ENCODE measurements around the gene SYCP2L. TPM values are rescaled to one million over a fixed set of nuclear protein-coding genes. Genes with fewer than 3 reads are reported as not detected.
"Not testable (repeated sequence)": the region's sequence is repeated elsewhere in the genome, so short reads cannot be mapped to it uniquely, and the experiment has no call there.

The SYCP2L gene
- total RNA-seq, 1 donor from 2014 or later = 1.00 TPM

- intact Hi-C loops (cut with DNase I) = no loop called here
- DNase-seq (ENCODE audit: low spot score) = no peak
These were observed 11.8 kb upstream of the SYCP2L start for GRCh38 chr6:10875026-10875425.

DNA sequence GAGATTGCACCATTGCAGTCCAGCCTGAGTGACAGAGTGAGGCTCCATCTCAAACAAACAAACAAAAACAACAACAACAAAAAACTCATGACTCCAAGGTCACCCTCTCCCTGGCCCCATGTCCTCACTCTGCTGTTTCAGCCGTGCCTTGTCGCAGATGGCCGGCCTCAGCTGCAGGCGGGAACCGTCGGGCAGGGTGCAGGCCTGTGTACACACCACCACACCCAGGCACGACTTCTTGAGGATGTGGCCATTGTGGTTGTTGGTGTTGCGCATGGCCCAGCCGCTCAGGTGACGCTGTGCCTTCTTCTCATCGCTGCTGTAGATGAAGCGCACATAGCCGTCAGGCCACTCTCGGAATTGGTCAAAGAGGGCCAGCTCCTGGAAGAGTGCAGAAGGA is 9.8 kb upstream of the SYCP2L start:
- intact Hi-C loops (cut with DNase I) = no loop called here
- DNase-seq (ENCODE audit: low spot score) = no peak

- intact Hi-C loops (cut with DNase I) = no loop called here
These were observed 9.0 kb upstream of the SYCP2L start for GRCh38 chr6:10877871-10878270.

GRCh38 chr6:10880366-10880765 is 6.5 kb upstream of the SYCP2L start:
- intact Hi-C loops (cut with DNase I) = no loop called here
- DNase-seq (ENCODE audit: low spot score) = no peak

More at GRCh38 chr6:10877871-10878270, 9.0 kb upstream of the SYCP2L start:
- DNase-seq (ENCODE audit: low spot score) = no peak

GRCh38 chr6:10882253-10882630 is 4.6 kb upstream of the SYCP2L start:
- DNase-seq (ENCODE audit: low spot score); intact Hi-C loops (cut with DNase I): not testable (repeated sequence)

- intact Hi-C loops (cut with DNase I) = no loop called here
- DNase-seq (ENCODE audit: low spot score) = no peak
These were observed 4.1 kb upstream of the SYCP2L start for GRCh38 chr6:10882657-10883171.

DNA sequence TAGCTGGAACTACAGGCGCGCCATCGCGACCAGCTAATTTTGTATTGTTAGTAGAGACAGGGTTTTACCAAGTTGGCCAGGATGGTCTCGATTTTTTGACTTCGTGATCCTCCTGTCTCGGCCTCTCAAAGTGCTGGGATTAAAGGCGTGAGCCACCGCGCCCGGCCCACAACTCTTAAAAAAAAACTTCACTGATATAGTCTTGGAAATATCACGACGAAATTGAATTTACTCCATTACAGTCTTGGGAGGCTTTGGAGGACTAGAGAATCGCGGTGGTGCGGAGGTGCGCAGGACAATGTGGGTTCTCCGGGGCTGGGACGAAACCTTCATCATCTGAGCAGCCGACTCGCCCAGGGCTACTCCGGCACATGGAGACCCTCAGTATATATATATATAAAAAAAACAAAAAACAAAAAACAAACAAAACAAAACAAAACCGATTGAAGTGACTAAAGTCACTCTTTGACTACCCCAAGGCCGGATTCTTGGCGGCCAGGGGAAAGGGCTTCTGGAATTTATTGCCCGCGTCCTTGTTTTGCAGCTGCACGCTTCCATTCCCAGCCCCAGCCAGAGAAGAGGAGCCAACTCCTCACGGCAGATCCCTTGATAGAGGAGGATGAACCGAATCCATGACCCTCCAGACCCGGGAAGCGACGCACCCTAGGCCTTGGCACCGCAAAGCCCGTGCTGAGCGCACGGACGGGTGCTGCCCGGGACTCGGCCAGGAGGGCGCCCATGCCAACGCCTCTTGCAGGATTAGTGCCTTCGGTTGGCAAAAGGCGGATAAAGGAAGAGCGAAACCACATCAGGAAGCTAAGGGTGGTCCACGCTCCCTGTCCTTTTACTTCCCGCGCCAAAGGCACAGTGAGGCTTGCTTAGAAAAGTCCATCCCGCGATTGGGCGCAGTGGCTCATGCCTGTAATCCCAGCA is 3.3 kb upstream of the SYCP2L start:
- DNase-seq (ENCODE audit: low spot score) = no peak
- intact Hi-C loops (cut with DNase I) = no loop called here

- no peak for DNase-seq (ENCODE audit: low spot score)
- intact Hi-C loops (cut with DNase I) = no loop called here
These were observed 2.4 kb upstream of the SYCP2L start for GRCh38 chr6:10884245-10884972.

- intact Hi-C loops (cut with DNase I) = not testable (repeated sequence)
These were observed 524 bp upstream of the SYCP2L start for GRCh38 chr6:10886365-10886690.

GRCh38 chr6:10890151-10890550 is 3.3 kb downstream of the SYCP2L start:
- DNase-seq (ENCODE audit: low spot score) = no peak
- intact Hi-C loops (cut with DNase I) = no loop called here

More at GRCh38 chr6:10886365-10886690, 524 bp upstream of the SYCP2L start:
- not testable (repeated sequence) for DNase-seq (ENCODE audit: low spot score)

DNA sequence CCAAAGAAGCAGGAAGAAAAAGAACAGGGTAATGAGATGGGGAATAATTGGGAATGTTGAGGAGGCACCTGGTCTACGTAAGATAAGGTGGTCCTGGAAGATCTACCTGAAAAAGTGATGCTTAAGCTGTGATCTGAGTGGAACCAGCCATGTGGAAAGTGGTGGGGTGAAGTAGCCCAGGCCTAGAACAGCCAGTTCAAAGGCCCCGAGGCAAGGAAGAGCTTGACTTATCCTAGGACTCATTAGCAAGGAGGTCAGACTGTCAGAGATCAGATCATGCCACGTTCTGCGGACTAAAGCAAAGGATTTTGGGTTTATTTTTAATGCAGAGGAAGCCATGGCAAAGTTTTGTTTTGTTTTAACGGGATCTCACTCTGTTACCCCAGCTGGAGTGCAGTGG is 5.1 kb downstream of the SYCP2L start:
- intact Hi-C loops (cut with DNase I) = no loop called here
- no peak for DNase-seq (ENCODE audit: low spot score)

DNA sequence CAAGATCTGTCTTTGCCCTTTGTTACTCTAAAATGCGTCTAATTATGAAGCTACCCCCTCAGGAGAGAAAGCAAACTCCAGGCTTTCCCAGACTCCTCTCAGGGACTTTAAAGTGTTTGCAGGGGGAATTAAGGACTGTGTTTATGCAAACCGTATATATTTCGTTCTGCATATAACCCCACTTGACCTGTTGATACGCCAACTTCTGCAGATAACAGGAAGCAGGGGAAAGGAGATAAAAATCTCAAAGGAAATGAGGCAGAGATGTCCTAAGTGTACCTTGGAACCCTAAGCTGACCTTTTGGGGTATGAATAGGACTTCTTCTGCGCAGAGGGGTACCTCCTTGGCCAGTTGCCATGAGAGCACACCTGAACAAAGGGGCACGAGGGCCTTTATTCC is 8.1 kb downstream of the SYCP2L start:
- no peak for DNase-seq (ENCODE audit: low spot score)
- intact Hi-C loops (cut with DNase I) = no loop called here

DNA sequence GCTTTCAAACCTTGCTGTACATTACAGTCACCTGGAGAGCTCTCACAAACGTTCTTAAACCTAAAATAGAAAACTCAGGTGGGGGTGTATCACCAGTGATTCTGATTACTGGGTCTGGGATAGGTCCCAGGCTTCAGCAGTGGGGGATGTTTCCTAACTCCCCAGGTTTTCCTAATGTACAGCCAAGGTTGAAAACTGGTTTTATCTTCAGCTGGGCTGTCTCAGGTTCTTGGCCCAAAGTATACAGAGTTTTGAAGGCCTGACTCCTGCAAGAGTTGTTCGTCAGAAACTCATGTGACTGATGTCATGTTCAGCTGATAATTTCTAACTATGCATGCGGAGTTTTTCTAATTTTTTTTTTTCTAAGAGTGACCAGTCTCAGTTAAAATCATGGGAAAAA is 9.8 kb downstream of the SYCP2L start:
- intact Hi-C loops (cut with DNase I) = no loop called here
- DNase-seq (ENCODE audit: low spot score) = no peak

DNA sequence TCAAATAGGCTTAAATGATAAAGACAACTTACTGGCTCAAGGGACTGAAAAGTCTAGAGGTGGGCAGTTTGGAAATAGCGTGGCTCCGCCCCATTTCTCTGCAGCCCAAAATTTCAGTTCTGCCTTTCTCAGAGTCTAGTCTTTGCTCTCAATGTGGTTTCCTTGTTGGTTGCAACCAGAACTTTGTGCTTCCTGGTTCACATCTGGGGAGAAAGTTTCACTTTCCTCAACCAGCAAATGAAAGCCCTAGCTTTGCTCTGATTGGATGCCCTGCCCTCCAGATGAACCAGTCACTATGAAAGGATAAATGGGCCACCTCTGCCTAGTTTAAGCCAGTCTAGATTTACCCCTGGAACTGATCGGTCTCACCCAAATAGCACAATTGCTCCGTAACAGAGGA is 14.9 kb downstream of the SYCP2L start:
- intact Hi-C loops (cut with DNase I) = no loop called here
- no peak for DNase-seq (ENCODE audit: low spot score)

DNA sequence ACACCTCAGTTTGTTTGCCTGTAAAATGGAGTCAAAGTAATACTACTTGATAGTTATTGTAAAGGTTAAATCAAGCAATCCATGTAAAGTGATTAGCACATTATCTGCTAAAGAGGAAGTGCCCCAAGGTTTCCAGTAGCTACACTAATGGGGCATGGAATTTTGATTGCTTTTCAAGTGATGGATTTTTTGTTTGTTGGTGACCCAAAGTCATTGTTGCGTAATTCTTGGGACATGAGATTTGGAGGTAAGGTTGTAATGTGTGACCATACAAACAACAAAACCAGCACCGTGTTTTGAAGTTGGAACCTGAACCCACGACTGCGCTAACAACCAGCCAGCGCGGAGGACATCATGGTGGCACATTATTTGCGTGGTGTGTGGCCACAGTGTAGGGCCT is 17.2 kb downstream of the SYCP2L start:
- intact Hi-C loops (cut with DNase I) = no loop called here
- no peak for DNase-seq (ENCODE audit: low spot score)

DNA sequence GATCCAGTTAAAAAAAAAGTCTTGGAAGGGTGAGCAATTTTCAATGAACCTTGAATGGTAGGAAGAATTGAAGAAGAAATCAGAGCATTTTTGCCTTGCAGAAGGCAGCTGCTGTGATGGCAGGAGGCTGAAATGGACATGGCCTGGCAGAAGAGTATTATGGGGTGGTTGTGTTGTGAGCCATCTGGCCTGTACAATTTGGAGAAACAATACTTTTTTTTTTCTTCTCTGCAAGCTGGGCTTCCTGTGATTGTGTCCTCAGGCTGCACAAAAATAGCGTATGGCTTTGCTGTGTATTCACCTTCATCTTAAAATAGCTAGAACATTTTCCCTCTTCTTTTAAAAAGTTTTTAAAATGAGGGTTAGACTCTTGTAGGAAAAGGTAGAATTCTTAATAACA is 21.4 kb downstream of the SYCP2L start:
- intact Hi-C loops (cut with DNase I) = no loop called here

DNA sequence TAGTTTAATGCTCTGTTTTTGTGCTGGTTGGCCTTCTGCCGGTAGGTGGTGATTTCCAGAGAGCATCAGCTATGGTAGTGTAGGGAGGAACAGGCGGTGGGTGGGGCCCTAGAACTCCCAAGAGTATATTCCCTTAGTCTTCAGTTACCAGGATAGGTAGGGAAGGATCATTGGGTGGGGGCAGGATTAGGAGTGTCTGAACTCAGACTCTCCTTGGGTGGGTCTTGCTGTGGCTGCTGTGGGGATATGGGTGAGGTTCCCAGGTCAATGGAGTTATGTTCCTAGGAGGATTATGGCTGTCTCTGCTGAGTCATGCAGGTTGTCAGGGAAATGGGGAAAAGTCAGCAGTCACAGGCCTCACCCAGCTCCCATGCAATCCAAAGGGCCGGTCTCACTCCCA is 32.7 kb downstream of the SYCP2L start:
- DNase-seq (ENCODE audit: low spot score); intact Hi-C loops (cut with DNase I): not testable (repeated sequence)

More for the DNA sequence above, 21.4 kb downstream of the SYCP2L start:
- no peak for DNase-seq (ENCODE audit: low spot score)

DNA sequence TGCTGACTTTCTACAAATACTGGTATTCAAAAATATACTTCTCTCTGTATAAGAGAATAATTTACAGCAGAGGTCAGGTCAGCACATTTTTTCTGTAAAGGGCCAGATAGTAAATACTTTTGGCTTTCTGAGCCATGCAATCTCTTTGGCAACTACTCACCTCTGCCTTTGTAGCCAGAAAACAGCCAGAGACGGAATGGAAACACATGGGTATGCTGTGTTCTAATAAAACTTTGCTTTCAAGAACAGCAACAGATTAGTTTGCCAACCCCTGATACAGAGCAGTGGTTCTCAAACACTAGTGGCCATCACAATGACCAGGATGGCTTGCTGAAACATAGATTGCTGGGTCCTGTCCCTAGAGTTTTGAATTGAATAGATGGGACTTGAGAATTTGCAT is 46.3 kb downstream of the SYCP2L start:
- intact Hi-C loops (cut with DNase I) = no loop called here

DNA sequence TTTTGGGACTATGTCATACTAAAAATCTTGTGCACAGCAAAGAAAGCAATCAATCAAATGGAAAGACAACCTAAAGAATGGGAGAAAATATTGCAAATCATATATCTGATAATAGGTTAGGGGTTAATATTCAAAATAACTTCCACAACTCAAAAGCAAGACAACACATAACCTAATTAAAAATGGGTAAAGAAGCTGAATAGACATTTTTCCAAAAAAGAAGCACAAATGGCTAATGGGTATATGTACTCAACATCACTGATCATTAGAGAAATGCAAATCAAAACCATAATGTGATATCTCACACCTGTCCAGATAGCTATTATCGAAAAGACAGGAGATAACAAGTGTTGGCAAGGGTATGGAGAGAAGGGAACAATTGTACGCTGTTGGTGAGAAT is 53.0 kb downstream of the SYCP2L start:
- intact Hi-C loops (cut with DNase I) = no loop called here
- DNase-seq (ENCODE audit: low spot score) = no peak

More for the DNA sequence above, 46.3 kb downstream of the SYCP2L start:
- no peak for DNase-seq (ENCODE audit: low spot score)

DNA sequence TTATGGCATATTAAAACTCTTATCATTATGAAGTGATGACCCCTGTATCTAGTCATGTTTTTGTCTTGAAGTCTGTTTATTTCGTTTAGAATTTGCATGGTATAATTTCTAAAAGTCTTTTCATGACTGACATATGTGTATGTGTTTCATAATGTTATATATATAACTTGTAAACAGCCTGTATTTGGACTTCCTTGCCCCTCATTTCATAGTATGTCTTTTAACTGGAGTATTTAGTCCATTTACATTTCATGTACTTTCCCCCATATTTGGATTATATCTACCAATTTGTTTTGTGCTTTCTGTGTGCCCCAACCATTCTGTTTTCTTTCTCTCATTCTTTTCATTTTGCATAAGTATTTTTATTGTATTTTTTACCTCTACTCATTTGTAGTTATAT is 59.0 kb downstream of the SYCP2L start:
- intact Hi-C loops (cut with DNase I) = no loop called here
- DNase-seq (ENCODE audit: low spot score) = no peak

DNA sequence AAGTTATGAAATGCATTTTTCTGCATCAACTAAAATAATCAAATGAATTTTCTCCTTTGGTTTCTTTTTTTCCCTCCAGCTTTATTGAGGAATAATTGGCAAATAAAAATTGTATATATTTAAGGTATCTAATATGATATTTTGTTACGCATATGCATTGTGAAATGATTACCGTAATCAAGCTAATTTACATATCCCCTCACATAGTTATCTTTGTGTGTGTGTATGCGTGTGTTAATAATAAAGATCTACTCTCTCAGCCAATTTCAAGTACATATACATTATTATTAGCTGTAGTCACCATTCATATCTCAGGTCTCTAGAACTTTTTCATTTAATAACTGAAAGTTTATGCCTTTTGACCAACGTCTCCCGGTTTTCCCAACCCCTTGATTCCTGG is 61.1 kb downstream of the SYCP2L start:
- no peak for DNase-seq (ENCODE audit: low spot score)
- intact Hi-C loops (cut with DNase I) = no loop called here

All from cardiac septum (tissue), 1 donor.